PC-3 (cell line): ENCODE results near the gene RIPOR3. TPM values are rescaled to one million over a fixed set of nuclear protein-coding genes. Genes with fewer than 3 reads are reported as not detected.

Source experiments
- ATAC-seq: fragments of 200-7000 bp; cut with Tn5 transposase; 2 replicates; pipeline ENCODE4 v1.9.1; 2020; ENCODE audit warnings: mild to moderate bottlenecking, moderate library complexity
- BruUV-seq: library from RNA; stranded (reverse); fragments of 400-500 nt; replicated peaks from 2 replicates; lab custom pipeline; 2021; lab: Mats Ljungman, UMichigan
- CTCF ChIA-PET: fragments of 300-600 bp; sonication (Branson Sonifier 250); formaldehyde crosslinking; loops from one replicate; lab custom pipeline; 2022; ENCODE audit warnings: antibody characterized with exemption; lab: Charles Lee
- POLR2A ChIA-PET: fragments of 300-600 bp; sonication (Branson Sonifier 250); formaldehyde crosslinking; loops from one replicate; lab custom pipeline; 2022; ENCODE audit warnings: antibody characterized with exemption; ENCODE audit not compliant: unreplicated experiment; lab: Charles Lee
- DNase-seq: peaks from one replicate; pipeline ENCODE4 v3.0.0-alpha.2; 2015
- H2AFZ ChIP-seq: fragments of 300-600 bp; sonication (generic); 2 replicates; pipeline ENCODE4 v1.6.0; 2016; ENCODE audit warnings: antibody characterized with exemption, low read length
- H3F3A ChIP-seq: fragments of 300-600 bp; sonication (generic); one replicate; pipeline ENCODE4 v1.6.0; 2017; ENCODE audit warnings: antibody characterized with exemption, low read length, control low read depth, mild to moderate bottlenecking; ENCODE audit not compliant: unreplicated experiment
- H3K27ac ChIP-seq: fragments of 300-600 bp; sonication (generic); 2 replicates; pipeline ENCODE4 v1.5.1; 2016; ENCODE audit warnings: mild to moderate bottlenecking, low read length
- H3K27me3 ChIP-seq: fragments of 300-600 bp; sonication (generic); 2 replicates; pipeline ENCODE4 v1.6.1; 2016; ENCODE audit warnings: low read length, mixed read lengths
- H3K36me3 ChIP-seq: fragments of 300-600 bp; sonication (generic); 2 replicates; pipeline ENCODE4 v1.6.1; 2016; ENCODE audit warnings: low read depth, mixed run types, low read length, mixed read lengths
- H3K4me1 ChIP-seq: fragments of 300-600 bp; sonication (generic); 2 replicates; pipeline ENCODE4 v1.5.1; 2016; ENCODE audit warnings: low read length; ENCODE audit not compliant: insufficient read depth
- H3K4me2 ChIP-seq: fragments of 300-600 bp; sonication (generic); 2 replicates; pipeline ENCODE4 v1.6.0; 2016; ENCODE audit warnings: low read length
- H3K4me3 ChIP-seq: fragments of 300-600 bp; sonication (generic); 2 replicates; pipeline ENCODE4 v1.5.1; 2016; ENCODE audit warnings: mild to moderate bottlenecking, low read length, mixed read lengths
- H3K79me2 ChIP-seq: fragments of 300-600 bp; sonication (generic); 2 replicates; pipeline ENCODE4 v1.6.1; 2017; ENCODE audit warnings: low read length, mixed read lengths
- H3K9ac ChIP-seq: fragments of 300-600 bp; sonication (generic); 2 replicates; pipeline ENCODE4 v1.6.0; 2016; ENCODE audit warnings: mild to moderate bottlenecking, low read length
- H3K9me2 ChIP-seq: fragments of 300-600 bp; sonication (generic); replicated peaks from 2 replicates; pipeline ENCODE4 v1.6.1; 2016; ENCODE audit warnings: mixed run types, low read length, mixed read lengths
- H3K9me3 ChIP-seq: fragments of 300-600 bp; sonication (generic); 2 replicates; pipeline ENCODE4 v1.6.1; 2016; ENCODE audit warnings: low read length, mixed read lengths
- H4K20me1 ChIP-seq: fragments of 300-600 bp; sonication (generic); 2 replicates; pipeline ENCODE4 v1.6.1; 2016; ENCODE audit warnings: low read length, mixed read lengths
- CTCF ChIP-seq: fragments of 300-600 bp; sonication (generic); conservative IDR thresholded peaks from 2 replicates; pipeline ENCODE4 v1.5.1; 2017; ENCODE audit warnings: antibody characterized with exemption, low read depth, mild to moderate bottlenecking, low read length
- EZH2 ChIP-seq: fragments of 300-600 bp; sonication (generic); IDR thresholded peaks from one replicate; pipeline ENCODE4 v1.6.1; 2017; ENCODE audit warnings: antibody characterized with exemption, mild to moderate bottlenecking, low read length; ENCODE audit not compliant: unreplicated experiment
- EZH2phosphoT487 ChIP-seq: fragments of 300-600 bp; sonication (generic); IDR thresholded peaks from 2 replicates; pipeline ENCODE4 v1.6.1; 2018; ENCODE audit warnings: mild to moderate bottlenecking, antibody characterized with exemption, low read length, borderline replicate concordance
- intact Hi-C: fragments of 100-400 bp; cut with micrococcal nuclease; formaldehyde crosslinking; loops from 2 replicates; pipeline ENCODE4 v1.9.0; 2023
- total RNA-seq: library from RNA; depleted of rRNA; stranded (reverse); fragments of >200 nt; gene quantifications from 2 replicates; pipeline ENCODE4 v1.2.3, GENCODE V29; 2014

The RIPOR3 gene
- total RNA-seq, 1 experiment from 2014 or later: 0.04 TPM

GRCh38 chr20:50595988-50596693, 95.2 kb downstream of the RIPOR3 start:
- Histone ChIP-seq H3K4me3 (no peak overlapping the region), H2AFZ (no peak overlapping the region), H3K79me2 (no peaks in the 10 kb centered on the region), H3K9me3 (no peaks in the 10 kb centered on the region), H3K27ac (no peak overlapping the region), H3K4me2 (no peak overlapping the region), H3K27me3 (no peaks in the 10 kb centered on the region), H3K36me3 (no peaks in the 10 kb centered on the region), H3K9me2 (no peaks in the 10 kb centered on the region), H4K20me1 (no peaks in the 10 kb centered on the region), H3F3A (no peaks in the 10 kb centered on the region), H3K4me1 (no peaks in the 10 kb centered on the region), H3K9ac (no peak overlapping the region)
- DNase-seq (no peak), ATAC-seq (no peak)
- POLR2A ChIA-PET: no interaction called here
- BruUV-seq: no TSS peak
- TF ChIP-seq EZH2phosphoT487: no peak
- TF ChIP-seq EZH2: no peak
- no peak for TF ChIP-seq CTCF
- CTCF ChIA-PET: no interaction called here
- intact Hi-C loops: no loop called here

DNA sequence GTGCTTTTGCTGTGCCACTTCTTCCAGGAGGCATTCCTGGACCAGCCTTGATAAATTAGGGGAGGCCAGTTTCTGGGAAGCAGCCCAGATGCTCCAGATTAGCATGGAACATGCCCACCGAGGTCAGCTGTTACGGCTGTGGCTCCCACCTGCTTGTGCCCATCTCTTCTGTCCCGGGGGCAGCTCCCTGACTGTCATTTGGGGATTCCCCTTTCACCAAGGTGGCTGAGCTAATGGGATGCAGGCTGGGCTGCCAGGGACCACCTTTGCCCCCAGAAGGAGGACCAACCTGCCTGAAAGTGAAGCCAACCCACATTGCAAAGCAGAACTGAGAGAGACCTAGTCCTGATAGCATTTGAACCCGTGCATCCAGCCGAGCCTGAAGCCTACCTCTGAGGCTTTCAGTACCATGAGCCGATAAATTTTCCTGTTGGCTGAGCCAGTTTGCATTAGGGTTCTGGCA, 95.9 kb downstream of the RIPOR3 start:
- no peaks in the 10 kb centered on the region for H3K4me1 ChIP-seq
- H3K4me3 ChIP-seq: no peak overlapping the region
- H3K79me2 ChIP-seq: no peaks in the 10 kb centered on the region
- H4K20me1 ChIP-seq: no peaks in the 10 kb centered on the region
- no peaks in the 10 kb centered on the region for H3K9me3 ChIP-seq
- intact Hi-C loops: no loop called here
- CTCF ChIA-PET: interaction anchor here (0.9 kb wide), 1 partner anchor 154 kb away, joined by 3 read pairs; no protein-coding TSS in a partner anchor
- no peaks in the 10 kb centered on the region for H3K27me3 ChIP-seq
- H3K9ac ChIP-seq: no peak overlapping the region
- H3K36me3 ChIP-seq: no peaks in the 10 kb centered on the region
- no TSS peak for BruUV-seq
- H3F3A ChIP-seq: no peaks in the 10 kb centered on the region
- TF ChIP-seq CTCF (no peak), EZH2phosphoT487 (no peak), EZH2 (no peak)
- ATAC-seq (no peak), DNase-seq (no peak)
- H3K4me2 ChIP-seq: no peak overlapping the region
- H3K27ac ChIP-seq: no peak overlapping the region
- no peaks in the 10 kb centered on the region for H3K9me2 ChIP-seq
- POLR2A ChIA-PET: no interaction called here
- H2AFZ ChIP-seq: no peak overlapping the region
